HG03521 (cell line): Measurements from ENCODE around the gene BOC.
"Not testable (repeated sequence)": the region's sequence is repeated elsewhere in the genome, so short reads cannot be mapped to it uniquely, and the experiment has no call there.

ENCODE experiments used
- ATAC-seq: cut with Tn5 transposase; IDR thresholded peaks from one replicate; pipeline ENCODE4 v1.9.1; 2021; ENCODE audit warnings: mild to moderate bottlenecking, moderate library complexity; ENCODE audit not compliant: unreplicated experiment

BOC gene, protein sequence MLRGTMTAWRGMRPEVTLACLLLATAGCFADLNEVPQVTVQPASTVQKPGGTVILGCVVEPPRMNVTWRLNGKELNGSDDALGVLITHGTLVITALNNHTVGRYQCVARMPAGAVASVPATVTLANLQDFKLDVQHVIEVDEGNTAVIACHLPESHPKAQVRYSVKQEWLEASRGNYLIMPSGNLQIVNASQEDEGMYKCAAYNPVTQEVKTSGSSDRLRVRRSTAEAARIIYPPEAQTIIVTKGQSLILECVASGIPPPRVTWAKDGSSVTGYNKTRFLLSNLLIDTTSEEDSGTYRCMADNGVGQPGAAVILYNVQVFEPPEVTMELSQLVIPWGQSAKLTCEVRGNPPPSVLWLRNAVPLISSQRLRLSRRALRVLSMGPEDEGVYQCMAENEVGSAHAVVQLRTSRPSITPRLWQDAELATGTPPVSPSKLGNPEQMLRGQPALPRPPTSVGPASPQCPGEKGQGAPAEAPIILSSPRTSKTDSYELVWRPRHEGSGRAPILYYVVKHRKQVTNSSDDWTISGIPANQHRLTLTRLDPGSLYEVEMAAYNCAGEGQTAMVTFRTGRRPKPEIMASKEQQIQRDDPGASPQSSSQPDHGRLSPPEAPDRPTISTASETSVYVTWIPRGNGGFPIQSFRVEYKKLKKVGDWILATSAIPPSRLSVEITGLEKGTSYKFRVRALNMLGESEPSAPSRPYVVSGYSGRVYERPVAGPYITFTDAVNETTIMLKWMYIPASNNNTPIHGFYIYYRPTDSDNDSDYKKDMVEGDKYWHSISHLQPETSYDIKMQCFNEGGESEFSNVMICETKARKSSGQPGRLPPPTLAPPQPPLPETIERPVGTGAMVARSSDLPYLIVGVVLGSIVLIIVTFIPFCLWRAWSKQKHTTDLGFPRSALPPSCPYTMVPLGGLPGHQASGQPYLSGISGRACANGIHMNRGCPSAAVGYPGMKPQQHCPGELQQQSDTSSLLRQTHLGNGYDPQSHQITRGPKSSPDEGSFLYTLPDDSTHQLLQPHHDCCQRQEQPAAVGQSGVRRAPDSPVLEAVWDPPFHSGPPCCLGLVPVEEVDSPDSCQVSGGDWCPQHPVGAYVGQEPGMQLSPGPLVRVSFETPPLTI

GRCh38 chr3:113211330-113212149 lies at the start of gene BOC:
BOC (plus strand) TSS chr3:113211557; CDS start chr3:113249803, 38,246 bp downstream.
- no peak for ATAC-seq

- no peak for ATAC-seq
Measured at GRCh38 chr3:113161661-113162060, 49.7 kb upstream of the BOC start.

DNA sequence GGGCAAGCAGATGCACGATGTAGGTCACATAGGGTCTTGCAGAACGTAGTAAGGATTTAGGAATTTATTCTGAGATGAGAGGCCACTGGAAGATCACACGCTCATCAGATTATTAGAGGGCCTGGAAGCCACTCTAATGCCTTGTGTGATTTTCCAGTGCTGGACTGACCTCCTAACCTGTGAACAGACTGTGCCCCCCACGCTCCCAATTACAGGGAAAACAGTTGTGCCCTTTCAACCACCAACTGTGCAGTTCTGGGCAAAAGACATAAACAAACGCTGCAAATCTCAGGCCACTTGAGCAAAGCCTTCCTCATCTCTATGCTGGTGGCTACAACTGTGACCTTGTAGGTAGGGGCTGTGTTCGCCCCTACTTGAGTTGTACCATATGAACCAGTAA lies 48.2 kb upstream of the BOC start:
- no peak for ATAC-seq

DNA sequence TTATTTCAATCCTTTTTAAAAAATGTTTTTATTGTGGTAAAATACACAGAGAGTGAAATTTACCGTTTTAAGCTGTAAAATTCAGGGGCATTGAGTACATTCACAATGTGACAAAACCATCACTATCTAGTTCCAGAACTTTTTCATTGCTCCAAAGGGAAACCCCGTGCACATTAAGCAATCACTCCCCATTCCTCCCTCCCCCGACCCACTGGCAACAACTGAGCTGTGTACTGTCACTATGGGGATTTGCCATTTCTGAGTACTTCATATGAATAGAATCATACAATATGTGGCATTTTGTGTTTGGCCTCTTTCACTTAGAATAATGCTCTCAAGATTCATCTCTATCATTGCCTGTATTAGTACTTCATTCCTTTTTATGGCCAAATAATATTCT lies 45.5 kb upstream of the BOC start:
- ATAC-seq, result no peak

DNA sequence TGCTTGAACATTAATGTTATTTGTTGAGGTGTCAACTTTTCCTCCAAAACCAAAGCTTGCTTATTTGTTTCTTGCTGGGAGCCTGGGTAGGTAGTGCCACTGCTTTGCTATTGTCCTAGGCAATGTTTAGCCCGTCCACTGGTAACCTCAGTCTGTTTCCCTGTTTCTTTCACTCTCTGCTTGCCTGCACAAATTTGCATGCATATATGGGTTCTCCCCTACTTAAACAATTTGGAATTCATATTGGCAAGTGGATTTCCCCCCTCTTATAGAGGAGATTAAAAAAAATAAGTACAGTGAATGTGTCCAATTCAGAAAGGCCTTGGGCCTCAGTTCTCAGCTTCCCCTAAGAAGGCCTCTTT lies 45.0 kb upstream of the BOC start:
- no peak for ATAC-seq

GRCh38 chr3:113166719-113167492 lies 44.5 kb upstream of the BOC start:
- no peak for ATAC-seq

DNA sequence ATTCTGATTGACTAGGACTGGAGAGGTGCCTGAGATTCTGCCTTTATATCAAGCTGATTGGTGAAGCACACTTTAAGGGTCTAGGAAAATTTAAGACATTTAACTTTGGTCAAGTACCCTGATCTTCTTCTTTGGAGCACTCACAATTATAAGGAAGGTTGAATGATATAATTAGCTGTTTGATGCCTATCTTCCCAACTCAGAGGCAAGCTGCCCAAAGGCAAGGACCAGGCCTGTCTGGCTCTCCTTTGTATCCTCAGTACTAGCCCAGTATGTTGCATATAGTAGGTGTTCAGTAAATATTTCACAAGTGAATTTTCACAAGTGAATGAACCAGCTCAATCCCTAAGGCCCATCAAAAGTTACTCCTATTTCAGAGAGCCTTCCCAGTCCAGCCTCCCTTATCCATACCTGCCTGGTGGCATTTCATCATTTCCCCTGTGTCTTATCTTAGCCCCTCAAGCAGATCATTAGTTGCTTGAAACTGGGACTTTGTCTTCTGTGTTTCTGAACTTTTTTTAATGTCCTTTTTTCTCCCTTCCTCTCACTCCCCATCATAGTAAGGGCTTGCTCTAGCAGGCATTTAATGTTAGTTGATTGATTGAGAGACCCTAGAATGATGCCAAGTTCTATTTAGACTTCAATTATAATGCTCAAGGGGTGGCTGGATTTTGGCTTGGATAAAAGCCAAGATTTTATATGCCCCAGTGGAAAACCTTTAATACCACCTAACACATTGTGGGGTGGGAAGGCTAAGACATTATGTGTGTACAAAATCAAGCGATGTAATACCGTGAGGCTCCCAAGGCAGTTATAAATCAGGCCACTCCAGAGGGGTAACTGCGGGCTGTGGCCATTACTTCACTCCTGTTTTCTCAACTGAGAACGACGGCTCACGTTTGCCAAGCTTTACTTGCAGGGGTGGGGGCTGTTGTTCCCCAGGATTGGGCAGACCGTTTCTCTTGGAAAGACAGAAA lies 43.2 kb upstream of the BOC start:
- no peak for ATAC-seq

- ATAC-seq, result no peak
Measured at GRCh38 chr3:113169891-113170452, 41.4 kb upstream of the BOC start.

GRCh38 chr3:113170771-113171170 lies 40.6 kb upstream of the BOC start:
- ATAC-seq, result no peak

DNA sequence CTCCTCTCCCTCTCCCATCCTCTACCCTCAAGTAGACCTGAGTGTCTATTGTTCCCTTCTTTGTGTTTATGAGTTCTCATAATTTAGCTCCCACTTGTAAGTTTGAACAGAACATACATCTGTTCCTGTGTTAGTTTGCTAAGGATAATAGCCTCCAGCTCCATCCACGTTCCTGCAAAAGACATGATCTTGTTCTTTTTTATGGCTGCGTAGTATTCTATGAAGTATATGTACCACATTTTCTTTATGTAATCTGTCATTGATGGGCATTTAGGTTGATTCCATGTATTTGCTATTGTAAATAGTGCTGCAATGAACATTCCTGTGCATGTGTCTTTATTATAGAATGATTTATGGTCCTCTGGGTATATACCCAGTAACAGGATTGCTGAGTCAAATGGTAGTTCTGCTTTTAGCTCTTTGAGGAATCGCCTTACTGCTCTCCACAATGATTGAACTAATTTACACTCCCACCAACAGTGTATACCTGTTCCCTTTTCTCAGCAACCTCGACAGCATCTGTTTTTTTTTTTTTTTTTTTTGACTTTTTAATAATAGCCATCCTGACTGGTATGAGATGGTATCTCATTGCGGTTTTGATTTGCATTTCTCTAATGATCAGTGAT lies 39.6 kb upstream of the BOC start:
- not testable (repeated sequence) for ATAC-seq

GRCh38 chr3:113173102-113173501 lies 38.3 kb upstream of the BOC start:
- ATAC-seq, result no peak

DNA sequence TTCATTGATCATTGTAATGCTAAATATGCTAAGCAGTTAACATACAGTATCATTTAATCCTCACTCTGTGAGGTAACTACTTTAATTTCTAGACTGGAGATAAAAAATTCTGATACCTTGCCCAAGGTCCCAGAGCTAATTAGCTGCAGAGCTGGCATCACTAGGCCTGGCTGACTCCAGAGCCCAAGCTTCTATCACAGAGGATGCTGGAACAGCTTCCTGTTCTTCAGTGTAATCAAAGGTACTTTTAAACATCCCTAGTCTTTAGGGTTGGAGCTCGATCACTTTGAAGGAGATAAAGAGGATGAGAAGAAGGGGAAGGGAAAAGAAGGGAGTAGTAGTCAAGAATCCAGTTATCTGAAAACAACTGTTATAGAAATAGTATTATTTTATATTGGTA lies 37.1 kb upstream of the BOC start:
- ATAC-seq, result no peak

DNA sequence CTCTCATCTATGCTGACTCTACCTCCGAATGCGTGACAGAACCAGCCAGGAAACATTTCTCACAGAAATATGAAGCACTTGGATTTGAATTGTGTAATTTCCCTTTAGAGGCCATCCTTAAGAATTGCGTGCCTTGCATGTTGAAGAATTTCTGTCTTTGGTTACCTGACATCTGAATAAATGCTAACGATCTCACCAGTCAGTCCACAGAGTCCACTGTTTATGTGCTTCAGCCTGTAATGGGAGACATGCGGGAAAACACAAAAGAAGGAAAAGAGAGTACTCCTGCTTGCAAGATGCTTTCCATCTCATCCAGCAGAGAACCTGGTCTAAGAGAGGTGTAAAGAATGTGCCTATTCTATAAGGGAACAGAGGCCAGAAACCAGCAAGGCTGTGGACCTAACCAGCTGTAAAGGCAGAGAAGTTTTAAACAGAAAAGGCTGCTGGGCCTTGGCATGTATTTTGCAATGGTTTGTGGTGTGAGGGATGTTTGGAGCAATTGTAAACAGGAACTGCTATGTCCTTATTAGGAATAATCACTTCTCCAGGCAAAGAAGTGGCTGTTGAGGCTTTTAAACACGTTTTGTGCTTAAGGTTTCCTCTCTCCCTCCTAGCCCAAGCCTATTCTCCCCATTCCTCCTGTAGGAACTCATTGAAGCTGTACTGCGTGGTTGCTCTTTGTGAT lies 36.4 kb upstream of the BOC start:
- no peak for ATAC-seq

- ATAC-seq, result no peak
Measured at GRCh38 chr3:113177526-113177925, 33.8 kb upstream of the BOC start.

- no peak for ATAC-seq
Measured at GRCh38 chr3:113179235-113179824, 32.0 kb upstream of the BOC start.

DNA sequence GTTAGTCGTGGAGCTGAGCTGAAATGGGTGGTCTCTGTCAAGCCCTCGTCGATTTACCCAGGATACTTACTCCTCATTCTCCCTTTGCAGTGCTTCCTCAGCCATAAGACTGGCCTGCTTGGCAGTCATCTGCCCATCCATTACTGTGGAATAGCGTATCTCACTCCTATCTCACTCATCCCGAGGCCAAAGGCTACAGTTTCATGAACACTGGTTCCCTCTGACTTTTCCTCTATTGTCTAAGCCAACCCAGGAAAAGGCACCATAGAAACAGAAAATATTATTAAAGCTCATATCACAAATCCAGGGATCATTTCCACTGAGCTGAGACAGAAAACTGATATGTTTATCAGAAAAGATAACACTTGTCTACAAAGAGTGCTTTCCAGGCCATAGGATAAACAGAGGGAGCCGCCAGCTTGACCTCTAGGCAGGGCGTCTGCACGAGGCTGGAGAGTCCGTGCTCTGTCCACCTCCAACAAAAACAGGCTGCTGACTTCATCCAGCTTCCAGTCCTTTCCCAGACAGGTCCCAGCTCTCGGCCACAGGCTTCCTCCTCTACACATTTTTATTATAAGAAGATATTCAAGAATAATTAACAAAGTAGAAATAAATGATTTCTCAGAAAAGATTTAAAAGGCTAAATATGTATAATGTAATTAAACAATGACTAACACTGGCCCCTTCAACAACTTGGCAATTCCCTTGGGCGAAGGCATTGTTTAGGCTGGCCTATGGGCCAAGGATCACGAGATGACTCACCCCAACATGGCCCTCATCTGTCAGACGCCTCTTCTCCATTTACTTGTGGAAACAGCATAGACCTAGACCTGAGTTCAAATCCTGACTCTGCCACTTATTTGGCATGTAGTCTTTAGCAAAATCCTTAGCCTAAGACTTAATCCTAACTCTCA lies 27.4 kb upstream of the BOC start:
- ATAC-seq, result no peak
